Ovary (tissue), 3 donors: ENCODE data around the gene ROR2.

Experiments used
- CTCF ChIP-seq, 3 donors: fragments of 450-650 bp in 2 of 3; fragments of 200-600 bp in 1 of 3; IDR thresholded peaks; one replicate each; pipeline versions ENCODE4 v1.5.1 to v1.8.0; 2016 to 2022; ENCODE audit warnings: antibody characterized with exemption in 3 of 3, mild to moderate bottlenecking in 1 of 3
- POLR2A ChIP-seq: fragments of 450-650 bp; IDR thresholded peaks from one replicate; pipeline ENCODE4 v1.6.1; 2017; ENCODE audit warnings: antibody characterized with exemption, mild to moderate bottlenecking, moderate library complexity
- donor health status: DM: no; HTN: no; CAD: no.

DNA sequence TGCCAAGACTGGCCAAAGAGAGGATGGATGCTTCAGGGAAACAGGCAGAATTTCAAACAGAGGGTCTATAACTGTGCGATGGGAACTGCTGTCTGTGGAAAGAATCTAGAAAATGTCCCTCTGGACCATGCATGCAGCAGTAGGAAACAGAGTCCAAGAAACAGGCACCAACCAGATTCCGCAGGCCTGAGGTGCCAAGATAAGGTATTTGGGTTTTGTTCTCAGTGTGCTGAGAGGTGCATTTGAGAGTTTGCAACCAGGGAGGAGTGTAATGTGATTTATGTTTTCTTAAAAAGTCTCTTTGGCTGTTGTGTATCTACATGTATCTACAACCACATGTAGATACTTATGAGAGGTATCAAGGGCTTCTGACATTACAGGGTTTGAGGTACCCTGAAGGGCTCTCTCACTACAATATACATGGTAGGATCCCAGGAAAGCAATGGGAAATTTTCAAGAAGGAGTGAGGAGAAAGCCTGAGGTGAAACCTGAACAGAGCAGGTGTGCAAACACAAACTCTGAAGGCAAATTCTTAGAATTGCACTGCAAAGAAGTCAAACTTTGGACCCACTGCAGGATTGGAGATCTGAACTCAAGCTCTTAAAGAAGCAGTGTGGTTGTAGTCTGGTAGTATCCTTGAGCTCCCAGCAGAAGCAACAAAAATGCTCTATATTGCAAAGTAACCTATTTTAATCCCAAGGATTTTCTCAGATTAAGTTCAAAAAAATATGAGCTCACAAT, 343.6 kb downstream of the ROR2 start:
- no peak for TF ChIP-seq CTCF (IDR thresholded peaks at IDR 0.05)
- no peak for TF ChIP-seq POLR2A
